ENCODE measurements around the gene PAK6. TPM values are rescaled to one million over a fixed set of nuclear protein-coding genes. Genes with fewer than 3 reads are reported as not detected.

The PAK6 gene
- total RNA-seq, 1 donor, result 0.09 TPM

DNA sequence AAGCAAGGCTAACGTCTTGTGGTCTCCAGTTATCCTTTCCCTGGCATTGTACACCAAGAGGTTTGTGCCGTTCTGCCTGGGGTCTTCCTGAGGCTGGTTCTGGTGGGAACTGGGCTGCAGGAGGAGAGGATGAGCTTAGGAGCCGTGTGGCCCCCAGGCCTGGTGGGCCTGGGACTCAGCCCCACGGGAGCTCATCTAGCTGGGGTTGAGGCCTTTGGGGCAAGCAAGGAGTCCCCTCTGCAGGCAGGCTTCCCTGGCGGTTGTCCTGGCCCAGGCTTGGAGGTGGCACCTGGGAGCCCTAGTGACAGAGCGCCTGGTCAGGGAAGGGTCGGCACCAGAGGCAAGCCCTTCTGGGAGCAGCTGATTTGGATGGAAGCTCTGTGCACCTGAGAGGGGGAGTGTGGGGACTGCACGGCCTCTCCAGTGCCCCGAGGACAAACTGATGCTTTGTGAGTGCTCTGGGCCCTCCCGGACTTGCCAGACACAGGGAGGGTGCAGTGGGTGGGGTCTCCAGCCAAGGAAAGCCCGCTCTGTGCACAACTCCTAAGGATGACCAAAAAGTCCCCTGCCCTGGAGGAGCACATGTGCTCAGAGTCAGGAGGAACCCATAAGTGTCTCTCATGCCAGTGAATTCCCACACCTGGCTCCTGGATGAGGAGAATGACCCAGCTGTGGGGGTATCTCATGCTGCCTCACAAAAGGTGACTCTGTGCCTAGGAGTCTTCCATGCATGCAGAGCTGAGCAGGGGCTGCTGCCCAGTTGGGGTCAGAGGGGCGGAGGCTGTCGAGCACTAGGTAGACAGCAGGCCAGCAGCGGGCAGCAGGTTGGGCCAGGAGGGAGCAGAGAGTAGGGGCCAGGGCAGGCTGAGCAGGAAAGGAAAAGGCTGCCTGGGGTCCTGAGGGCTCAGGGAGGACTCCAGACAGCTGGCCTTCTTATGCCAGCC, 2.7 kb downstream of the PAK6 start:
- TF ChIP-seq, protein P1, sequence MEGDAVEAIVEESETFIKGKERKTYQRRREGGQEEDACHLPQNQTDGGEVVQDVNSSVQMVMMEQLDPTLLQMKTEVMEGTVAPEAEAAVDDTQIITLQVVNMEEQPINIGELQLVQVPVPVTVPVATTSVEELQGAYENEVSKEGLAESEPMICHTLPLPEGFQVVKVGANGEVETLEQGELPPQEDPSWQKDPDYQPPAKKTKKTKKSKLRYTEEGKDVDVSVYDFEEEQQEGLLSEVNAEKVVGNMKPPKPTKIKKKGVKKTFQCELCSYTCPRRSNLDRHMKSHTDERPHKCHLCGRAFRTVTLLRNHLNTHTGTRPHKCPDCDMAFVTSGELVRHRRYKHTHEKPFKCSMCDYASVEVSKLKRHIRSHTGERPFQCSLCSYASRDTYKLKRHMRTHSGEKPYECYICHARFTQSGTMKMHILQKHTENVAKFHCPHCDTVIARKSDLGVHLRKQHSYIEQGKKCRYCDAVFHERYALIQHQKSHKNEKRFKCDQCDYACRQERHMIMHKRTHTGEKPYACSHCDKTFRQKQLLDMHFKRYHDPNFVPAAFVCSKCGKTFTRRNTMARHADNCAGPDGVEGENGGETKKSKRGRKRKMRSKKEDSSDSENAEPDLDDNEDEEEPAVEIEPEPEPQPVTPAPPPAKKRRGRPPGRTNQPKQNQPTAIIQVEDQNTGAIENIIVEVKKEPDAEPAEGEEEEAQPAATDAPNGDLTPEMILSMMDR (IDR thresholded peaks at IDR 0.05; ENCODE audit: insufficient read depth, low read length), result no peak
- DNase-seq (ENCODE audit: low read depth), result no peak

DNA sequence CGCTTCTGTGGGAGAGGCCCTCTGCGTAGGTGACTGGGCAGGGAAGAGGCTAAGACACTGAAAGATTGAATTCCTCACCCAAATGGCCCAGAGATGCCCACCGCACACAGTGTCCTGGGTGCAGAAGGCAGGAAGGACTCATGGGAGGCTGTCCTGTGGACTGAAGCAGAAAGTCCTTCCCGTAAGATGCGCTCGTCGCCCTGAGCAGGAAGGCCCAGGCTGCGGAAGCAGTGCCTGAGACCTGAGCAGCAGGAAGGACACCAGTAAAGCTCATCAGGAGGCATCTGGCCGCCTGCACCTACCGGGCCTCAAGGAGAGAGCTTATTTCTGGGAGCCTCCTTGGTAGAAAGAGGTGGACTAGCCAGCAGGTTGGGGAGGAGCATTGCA, 3.3 kb downstream of the PAK6 start:
- TF ChIP-seq, protein P1 (IDR thresholded peaks at IDR 0.05; ENCODE audit: insufficient read depth, low read length), result no peak
- no peak overlapping the region for H3K4me3 ChIP-seq (ENCODE audit: low read depth, low read length)
- DNase-seq (ENCODE audit: low read depth), result no peak

More for the DNA sequence above, 2.7 kb downstream of the PAK6 start:
- no peak overlapping the region for H3K4me3 ChIP-seq (ENCODE audit: low read depth, low read length)

DNA sequence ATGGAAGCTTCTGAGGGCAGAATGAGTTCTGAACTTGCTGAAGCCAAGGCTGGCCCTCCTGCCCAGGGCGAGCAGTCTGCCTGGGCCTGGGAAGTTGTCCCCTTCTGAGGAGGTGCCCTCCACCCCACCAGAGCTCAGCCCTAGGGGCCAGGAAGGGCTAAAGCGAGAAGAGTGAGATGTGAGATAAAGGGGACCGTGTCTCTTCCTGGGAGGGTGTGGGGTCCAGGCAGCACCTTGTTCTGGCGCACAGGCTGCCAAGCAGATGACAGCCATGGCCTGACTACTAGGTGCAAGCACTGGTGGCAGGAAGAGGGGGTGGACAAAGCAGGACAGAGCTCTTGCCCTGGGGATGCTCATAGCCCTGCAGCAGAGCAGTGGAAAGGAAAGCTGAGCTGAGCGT, 3.7 kb downstream of the PAK6 start:
- H3K4me3 ChIP-seq (ENCODE audit: low read depth, low read length), result no peak overlapping the region
- DNase-seq (ENCODE audit: low read depth), result no peak
- TF ChIP-seq, protein P1 (IDR thresholded peaks at IDR 0.05; ENCODE audit: insufficient read depth, low read length), result no peak

DNA sequence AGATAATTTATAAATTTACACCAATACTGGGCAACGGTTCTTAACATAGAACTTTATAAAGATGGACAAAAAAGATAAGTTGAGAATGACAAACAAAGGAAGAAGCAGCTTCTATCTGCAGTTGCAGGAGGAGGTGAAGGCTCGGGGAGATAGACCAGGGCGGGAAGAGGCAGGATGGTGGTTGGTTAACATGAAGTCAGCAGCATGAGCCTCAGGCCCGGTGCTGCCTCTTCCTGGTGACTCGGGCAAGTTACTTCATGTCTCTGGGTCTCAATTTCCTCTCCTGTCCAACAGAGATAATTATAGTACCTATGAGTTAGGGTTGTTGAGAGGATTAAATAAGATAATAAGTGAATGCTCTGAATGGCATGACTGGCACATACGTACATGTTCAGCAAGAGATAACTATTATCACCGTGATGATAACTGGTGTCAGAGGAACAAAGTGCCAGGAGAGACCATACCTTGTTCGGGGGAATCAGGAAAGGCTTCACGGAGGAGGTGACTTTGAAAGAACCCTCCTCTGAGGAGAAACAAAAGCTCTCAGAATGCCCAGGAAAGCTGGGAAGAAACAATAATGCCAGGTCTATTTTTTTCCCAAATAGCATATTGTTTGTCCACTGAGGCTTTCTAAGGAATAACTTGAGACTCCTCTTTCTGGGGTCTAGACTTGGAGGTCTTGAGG, 4.4 kb downstream of the PAK6 start:
- no peak overlapping the region for H3K4me3 ChIP-seq (ENCODE audit: low read depth, low read length)
- no peak for DNase-seq (ENCODE audit: low read depth)
- TF ChIP-seq, protein P1 (IDR thresholded peaks at IDR 0.05; ENCODE audit: insufficient read depth, low read length), result no peak

DNA sequence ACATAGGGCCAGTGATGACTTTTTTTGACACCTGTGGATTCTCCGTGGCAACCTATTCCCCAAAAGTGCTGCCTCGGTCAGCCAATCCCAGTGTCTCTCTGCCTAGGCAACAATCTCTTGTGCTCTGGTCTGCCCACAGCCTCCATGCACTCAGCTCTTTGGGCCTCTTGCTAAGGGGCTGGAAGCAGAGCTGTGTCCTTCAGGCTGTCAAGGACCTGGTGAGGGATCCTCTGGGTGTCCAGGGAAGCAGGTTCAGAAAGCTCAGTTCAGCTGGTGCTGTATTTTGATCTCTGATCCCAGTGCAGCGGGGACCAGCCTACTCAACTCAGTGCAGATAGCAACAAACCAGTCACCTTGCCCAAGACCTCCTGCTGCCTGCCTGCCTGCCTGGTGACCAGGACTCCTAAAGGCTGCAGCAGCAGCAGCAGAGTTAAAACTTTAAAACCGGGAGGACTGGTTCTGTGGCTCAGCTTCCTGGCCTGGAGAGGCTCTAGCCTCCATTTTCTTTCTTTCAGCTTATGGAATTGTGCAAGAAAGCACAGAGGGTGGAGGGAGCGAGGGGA, 6.2 kb downstream of the PAK6 start:
- no peak for DNase-seq (ENCODE audit: low read depth)
- TF ChIP-seq, protein P1 (IDR thresholded peaks at IDR 0.05; ENCODE audit: insufficient read depth, low read length), result no peak

DNA sequence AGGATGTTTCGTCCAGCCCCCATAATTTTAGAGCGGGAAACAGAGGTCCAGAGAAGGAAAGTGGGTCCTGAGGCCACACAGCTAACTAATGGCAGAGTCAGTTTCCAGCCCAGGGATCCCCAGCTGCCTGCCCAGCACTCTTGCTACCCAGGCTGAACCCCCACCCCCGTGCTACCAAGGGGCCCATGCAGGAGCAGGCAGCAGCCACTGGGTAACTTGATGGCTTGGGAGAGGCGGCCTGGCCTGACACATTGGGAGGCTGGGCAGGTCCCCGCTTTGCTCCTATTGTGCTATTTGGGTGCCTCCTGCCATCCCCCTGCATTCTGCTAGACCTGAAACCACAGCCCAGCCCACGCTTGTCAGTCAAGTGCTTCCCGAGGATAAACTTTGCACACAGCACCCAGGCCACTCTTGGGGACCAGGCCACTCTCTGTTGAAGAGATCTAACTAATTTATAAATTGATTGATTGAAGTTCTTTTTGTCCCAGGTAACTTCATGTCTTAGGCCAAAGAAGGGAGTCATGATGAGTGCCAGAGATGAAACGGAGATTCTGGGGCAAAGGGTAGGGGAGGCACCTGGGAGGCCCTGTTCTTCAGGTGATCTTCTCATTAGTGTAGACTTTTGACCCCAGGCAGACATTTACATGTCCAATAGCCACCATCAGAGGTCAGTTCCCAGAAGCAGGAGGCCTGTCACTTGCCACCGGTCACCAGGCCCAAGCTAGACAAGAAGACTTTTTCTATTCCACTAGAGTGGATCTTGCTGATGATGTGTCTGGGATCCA, 7.0 kb downstream of the PAK6 start:
- H3K4me3 ChIP-seq (ENCODE audit: low read depth, low read length), result no peak overlapping the region
- no peak for DNase-seq (ENCODE audit: low read depth)
- TF ChIP-seq, protein P1 (IDR thresholded peaks at IDR 0.05; ENCODE audit: insufficient read depth, low read length), result no peak

More for the DNA sequence above, 6.2 kb downstream of the PAK6 start:
- no peak overlapping the region for H3K4me3 ChIP-seq (ENCODE audit: low read depth, low read length)

Data from fibroblast of the aortic adventitia (primary cell).